ENCODE results near the gene KRTAP4-1.
"Not testable (repeated sequence)": the region's sequence is repeated elsewhere in the genome, so short reads cannot be mapped to it uniquely, and the experiment has no call there.

The KRTAP4-1 gene

DNA sequence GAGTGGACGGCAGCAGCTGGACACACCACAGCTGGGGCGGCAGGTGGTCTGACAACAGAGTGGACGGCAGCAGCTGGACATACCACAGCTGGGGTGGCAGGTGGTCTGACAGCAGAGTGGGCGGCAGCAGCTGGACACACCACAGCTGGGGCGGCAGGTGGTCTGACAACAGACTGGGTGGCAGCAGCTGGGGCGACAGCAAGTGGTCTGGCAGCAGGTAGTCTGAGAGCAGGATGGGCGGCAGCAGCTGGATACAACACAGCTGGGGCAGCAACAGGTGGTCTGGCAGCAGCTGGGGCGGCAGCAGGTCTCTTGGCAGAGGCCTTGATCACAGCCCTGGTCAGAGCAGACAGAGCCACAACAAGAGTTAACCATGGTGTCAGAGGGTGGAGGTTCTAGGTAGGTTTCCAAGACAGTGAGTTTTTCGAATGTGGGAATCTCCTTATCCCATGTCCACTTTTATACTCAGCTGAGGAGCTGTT lies at the start of gene KRTAP4-1:
TSS of gene KRTAP4-1 (minus strand) at position 432 of the 482 bp plus-strand sequence. CDS start at position 375, 57 bp downstream.
- DNase-seq = no peak

DNA sequence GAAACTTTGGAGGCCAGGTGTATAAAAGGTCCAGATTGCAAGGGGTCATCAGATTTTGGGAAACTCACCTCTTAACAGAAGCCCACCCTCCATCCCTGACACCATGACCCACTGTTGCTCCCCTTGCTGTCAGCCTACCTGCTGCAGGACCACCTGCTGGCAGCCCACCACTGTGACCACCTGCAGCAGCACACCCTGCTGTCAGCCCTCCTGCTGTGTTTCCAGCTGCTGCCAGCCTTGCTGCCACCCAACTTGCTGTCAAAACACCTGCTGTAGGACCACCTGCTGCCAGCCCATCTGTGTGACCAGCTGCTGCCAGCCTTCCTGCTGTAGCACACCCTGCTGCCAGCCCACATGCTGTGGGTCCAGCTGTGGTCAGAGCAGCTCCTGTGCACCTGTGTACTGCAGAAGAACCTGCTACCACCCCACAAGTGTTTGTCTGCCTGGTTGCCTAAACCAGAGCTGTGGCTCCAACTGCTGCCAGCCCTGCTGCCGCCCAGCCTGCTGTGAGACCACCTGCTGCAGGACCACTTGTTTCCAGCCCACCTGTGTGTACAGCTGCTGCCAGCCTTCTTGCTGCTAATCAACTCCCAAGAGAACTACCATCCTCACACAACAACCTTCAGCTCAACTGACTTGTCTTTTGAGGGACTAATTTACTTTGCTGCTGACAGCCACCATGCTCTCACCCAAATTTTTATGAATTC lies 47.8 kb upstream of the KRTAP4-1 start, which contains the start of gene KRTAP9-3:
TSS of gene KRTAP9-3 (plus strand) at position 51 of the 707 bp plus-strand sequence. CDS start at position 104, 53 bp downstream.
- not testable (repeated sequence) for DNase-seq

DNA sequence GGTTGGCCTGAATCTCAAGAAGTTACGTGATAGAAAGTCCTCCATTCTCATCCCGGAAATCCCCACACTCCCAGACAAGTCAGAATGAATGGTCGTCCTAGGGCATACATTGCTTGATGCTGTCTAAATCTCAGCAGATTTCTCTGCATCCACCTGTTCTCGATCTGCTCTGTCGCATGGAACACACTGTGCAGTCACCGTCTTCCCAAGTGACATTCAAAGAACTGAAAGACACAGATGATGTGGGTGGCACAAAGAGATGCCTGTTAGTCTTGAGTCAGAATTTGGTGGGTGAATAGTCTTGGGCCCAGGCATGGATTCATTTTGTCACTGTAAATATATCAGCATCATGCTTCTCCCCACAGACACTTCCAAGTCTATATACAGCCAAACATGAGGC lies 47.0 kb upstream of the KRTAP4-1 start:
- DNase-seq = no peak

DNA sequence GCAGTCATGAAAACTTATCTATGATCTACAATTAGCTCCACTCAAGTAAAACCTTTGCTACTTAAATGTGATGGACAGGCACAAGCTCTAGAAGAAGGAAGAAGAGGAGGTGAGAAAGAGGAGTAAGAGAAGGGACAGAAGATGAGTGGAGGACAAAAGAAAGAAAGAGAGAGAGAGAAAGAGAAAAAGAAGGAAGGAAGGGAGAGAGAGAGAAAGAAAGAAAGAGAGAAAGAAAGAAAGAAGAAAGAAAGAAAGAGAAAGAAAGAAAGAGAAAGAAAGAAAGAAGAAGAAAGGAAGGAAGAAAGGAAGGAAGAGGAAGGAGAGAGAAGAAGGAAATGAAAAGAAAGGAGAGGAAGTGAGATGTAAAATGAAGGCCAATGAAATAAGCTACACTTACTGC lies 45.4 kb upstream of the KRTAP4-1 start:
- DNase-seq = no peak

DNA sequence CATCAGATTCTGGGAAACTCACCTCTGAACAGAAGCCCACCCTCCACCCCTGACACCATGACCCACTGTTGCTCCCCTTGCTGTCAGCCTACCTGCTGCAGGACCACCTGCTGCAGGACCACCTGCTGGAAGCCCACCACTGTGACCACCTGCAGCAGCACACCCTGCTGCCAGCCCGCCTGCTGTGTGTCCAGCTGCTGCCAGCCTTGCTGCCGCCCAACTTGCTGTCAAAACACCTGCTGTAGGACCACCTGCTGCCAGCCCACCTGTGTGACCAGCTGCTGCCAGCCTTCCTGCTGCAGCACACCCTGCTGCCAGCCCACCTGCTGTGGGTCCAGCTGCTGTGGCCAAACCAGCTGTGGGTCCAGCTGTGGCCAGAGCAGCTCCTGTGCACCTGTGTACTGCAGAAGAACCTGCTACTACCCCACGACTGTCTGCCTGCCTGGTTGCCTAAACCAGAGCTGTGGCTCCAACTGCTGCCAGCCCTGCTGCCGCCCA lies 41.9 kb upstream of the KRTAP4-1 start, which contains the start of gene KRTAP9-2:
TSS of gene KRTAP9-2 (plus strand) at position 51 of the 498 bp plus-strand sequence. CDS start at position 58, 7 bp downstream.
- DNase-seq = not testable (repeated sequence)

DNA sequence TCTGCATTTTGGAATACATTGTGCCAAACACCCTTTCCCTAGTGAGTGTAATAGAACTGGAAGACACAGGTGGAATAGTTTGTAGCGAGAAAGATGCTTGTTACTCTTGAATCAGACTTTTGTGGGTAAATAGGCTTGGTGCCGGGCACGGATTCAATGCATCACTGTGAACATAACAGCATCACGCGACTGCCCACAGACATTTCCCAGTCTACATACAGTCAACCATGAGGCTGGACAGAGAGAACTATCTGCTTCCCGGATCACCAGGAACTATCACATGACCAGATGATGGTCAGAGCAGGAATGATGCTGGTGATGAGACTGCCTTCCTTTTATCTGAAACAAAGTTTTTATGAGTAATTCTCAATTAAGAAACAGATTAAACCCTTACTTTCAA lies 41.3 kb upstream of the KRTAP4-1 start:
- DNase-seq = no peak

DNA sequence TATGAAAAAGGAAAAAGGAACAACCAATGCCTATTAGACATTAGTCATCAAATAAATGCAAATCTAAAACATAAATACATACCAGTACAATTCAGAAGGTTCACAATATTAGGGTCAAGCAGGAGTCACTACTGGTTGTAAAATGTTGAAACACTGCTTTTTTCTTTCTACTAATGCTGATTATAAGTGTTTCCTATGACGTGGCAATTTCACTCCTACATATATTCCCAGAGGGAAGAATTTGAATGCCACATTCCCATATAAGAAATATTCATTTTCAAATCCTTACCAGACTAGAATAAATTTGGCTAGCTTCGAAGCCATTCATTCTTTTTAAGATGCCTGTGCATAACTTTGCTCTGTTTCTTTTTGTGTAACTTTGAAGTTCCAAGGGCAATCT lies 39.1 kb upstream of the KRTAP4-1 start:
- DNase-seq = no peak

DNA sequence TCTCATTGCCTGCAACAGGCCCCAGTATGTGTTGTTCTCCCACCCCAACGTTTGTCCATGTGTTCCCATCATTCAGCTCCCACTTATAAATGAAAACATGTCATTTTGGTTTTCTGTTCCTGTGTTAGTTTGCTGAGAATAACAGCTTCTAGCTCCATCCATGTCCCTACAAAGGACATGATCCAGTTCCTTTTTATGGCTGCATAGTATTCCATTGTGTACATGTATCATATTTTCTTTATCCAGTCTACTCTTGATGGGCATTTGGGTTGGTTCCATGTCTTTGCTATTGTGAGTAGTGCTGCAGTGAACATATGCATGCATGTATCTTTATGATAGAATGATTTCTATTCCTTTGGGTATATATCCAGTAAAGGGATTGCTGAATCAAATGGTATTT lies 31.0 kb upstream of the KRTAP4-1 start:
- DNase-seq = no peak

DNA sequence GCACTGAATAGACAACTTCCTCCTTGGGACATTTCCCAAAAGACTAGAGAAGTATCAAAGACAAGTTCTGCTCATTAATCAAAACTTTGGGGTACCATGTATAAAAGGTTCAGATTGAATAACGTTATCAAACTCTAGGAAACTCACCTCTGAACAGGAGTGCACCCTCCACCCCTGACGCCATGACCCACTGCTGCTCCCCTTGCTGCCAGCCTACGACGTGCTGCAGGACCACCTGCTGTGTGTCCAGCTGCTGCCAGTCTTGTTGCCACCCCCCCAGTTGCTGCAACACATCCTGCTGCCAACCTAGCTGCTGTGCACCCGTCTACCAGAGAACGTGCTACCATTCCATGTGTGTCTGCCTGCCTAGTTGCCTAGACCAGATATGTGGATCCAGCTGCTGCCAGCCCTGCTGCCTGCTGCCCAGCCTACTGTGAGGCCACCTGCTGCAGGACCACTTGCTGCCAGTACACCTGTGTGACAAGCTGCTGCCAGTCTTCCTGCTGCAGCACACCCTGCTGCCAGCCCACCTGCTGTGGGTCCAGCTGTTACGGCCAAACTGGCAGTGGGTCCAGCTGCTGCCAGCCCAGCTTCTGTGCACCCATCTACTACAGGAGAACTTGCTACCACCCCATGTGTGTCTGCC lies 27.9 kb upstream of the KRTAP4-1 start:
- no peak for DNase-seq

DNA sequence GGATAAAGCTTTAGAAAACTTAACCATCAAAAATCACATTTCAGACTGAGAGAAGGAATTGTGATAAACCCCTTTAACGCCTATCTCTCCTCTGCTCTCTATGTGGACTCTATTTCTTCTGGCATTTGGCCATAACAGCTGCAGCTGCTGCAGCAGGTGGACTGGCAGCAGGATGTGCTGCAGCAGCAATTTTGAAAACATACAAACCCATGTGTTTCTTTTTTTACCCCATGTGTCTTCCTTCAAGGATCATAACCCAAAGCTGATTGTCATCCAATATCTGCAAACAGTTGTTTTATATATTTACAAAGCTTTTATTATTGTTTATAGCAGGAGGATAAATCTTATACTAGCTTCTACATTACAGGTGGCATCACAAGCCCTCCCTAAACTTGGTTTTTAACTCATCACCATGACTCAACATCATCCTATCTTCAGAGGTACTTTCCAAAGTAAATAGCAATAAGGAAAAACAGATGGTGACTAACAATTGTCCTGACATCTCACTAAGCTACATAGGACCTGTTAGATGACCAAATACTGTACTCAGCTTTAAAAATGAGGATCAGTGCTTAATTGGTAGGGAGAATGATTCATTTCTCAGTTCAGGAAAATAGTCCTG lies 27.2 kb upstream of the KRTAP4-1 start:
- peak; percentile 50 for DNase-seq

DNA sequence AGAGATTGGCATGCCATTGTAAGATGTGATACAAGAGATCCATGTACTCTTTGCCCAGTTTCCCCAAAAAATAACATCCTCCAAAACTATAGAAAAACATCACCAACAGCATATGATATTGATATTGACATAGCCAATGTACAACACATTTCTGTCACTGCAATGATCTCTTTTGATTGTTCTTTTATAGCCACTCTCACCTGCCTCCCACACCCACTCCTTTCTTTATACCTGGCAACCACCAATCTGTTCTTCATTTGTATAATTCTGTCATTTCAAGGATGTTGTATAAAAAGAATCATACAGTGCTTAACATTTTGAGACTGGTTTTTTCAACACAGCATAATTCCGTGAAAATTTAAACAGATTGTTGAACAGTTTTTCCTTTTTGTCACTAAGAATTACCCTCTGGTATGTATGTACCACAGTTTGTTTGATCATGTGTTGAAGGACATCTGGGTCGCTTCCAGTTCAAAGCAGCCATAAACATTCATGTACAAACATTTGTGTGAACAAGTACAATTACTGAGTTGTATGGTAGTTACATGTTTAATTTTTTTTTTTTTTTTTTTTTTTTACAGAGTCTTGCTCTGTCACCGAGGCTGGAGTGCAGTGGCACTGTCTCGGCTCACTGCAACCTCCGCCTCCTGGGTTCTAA lies 14.8 kb upstream of the KRTAP4-1 start:
- DNase-seq = no peak

DNA sequence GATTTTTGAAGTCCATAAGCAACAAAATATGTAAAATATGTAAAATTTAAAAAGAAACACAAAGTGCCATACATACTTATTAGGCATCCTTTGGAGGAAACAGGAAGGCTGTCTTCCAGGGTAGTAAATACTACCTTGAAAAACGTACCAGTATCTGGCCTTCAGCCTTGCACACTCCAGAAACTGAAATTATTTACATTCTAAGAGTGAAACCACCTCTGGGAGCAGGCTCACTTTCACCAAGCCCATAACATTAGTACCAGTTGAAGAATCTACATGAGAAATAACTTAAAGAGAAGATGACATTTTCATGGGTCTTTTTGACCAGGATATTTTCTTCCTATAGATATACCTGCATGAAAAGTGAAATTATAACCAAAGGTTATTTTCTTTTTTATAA lies 11.4 kb upstream of the KRTAP4-1 start:
- no peak for DNase-seq

DNA sequence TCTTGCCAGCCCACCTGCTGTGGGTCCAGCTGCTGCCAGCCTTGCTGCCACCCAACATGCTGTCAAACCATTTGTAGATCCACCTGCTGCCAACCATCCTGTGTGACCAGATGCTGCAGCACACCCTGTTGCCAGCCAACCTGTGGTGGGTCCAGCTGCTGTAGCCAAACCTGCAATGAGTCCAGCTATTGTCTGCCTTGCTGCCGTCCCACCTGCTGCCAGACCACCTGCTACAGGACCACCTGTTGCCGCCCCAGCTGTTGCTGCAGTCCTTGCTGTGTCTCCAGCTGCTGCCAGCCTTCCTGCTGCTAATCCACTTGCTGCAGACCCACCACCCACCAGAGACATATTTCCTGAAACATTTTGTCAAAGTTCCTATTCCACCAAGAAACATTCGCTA lies 5.6 kb upstream of the KRTAP4-1 start:
- DNase-seq = no peak

DNA sequence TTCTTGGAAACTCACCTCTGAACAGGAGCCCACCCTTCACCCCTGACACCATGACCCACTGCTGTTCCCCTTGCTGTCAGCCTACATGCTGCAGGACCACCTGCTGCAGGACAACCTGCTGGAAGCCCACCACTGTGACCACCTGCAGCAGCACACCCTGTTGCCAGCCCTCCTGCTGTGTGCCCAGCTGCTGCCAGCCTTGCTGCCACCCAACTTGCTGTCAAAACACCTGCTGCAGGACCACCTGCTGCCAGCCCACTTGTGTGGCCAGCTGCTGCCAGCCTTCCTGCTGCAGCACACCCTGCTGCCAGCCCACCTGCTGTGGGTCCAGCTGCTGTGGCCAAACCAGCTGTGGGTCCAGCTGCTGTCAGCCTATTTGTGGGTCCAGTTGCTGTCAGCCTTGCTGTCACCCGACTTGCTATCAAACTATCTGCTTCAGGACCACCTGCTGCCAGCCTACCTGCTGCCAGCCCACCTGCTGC lies 5.2 kb upstream of the KRTAP4-1 start, which contains the start of gene KRTAP9-1:
TSS of gene KRTAP9-1 (plus strand) at position 51 of the 482 bp plus-strand sequence. CDS start at position 51, 0 bp downstream.
- not testable (repeated sequence) for DNase-seq

DNA sequence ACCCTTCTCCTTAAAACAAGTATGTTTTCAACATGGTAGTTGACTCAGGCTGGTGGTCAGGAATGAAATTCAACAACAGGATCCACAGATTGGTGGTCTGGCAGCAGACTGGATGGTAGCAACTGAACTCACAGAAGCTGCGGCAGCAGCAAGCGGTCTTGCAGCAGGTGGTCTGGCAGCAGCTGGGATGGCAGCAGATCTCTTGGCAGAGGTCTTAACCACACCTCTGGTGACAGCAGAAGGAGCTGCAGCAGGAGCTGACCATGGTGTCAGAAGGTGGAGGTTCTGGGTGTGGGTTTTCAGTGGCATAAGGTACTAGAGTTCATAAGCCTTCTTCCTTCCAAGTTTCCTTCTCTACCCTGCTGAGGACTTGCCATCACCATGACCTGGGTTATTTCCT lies 2.2 kb upstream of the KRTAP4-1 start:
- no peak for DNase-seq

DNA sequence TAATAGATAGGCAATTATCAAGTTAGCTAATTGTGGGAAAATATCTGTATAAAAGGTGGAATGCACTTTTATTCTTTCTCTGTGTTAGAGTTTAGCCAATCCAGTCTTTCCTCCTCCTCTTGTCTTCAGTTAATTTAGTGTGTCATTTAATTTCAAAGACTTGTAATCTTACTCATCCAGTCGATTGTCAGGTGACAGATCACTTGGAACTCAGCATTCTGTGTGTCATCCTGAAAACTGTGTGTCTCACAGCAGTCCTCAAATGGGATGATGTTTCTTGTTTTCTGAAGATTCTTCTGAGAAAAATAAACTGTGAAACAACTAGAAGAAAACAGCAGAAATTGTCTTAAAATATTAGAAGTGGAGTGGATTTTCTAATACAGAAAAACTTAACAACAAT lies 290 bp upstream of the KRTAP4-1 start:
- no peak for DNase-seq

DNA sequence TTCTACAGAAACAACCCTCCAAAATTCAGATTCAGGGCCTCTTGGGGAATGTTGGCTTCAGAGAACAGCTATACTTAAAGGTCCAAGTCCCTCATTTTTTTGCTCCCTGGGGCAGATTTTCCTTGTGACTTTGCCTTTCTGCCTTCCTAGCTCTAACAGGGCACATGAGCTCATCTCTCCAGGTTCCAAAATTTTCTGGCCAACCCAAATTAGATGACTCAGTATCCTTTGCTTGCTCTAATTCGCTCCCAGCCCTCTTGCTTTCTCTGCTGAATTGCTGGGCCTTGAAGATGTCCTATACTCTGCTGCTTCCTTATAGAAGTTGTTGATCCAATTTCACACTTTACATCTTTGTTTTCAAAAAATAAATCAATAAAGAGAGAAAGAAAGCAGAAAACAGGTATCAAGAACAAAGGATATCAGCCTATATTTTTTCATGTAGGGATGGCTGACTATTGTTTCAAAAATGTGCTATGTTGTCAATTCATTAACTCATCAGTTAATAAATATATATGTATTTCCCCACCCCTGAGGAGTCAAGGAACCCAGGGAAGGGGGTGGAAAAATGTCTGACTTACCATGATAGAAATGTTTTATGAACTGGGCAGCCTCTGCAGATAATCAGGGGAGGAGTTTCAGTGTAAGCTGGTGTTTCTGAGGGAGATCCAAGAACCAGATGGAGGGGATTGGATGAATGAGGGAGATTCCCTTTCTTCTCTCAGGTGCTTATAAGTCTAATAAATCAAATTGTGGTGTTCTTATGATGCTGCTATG lies 5.7 kb downstream of the KRTAP4-1 start:
- DNase-seq = peak; percentile 64

DNA sequence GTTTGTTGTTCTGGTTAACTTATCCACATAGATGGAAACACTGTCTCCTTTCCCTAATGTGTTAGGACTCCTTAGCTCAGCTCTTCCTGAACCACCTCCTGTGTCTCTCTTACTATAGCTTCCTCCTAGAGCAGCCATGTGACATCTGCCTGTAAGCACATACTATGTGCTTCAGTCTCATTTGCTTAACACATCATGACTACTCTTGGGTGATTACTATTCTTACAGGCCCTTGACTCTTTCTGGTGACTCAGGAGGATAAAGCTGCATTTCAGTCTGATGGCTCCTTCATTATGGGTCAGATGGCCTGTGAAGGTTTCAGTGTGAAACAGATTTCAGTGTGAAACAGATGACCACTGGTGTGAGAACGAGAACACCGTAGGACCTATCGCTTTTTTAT lies 6.4 kb downstream of the KRTAP4-1 start:
- DNase-seq = peak; percentile 56

DNA sequence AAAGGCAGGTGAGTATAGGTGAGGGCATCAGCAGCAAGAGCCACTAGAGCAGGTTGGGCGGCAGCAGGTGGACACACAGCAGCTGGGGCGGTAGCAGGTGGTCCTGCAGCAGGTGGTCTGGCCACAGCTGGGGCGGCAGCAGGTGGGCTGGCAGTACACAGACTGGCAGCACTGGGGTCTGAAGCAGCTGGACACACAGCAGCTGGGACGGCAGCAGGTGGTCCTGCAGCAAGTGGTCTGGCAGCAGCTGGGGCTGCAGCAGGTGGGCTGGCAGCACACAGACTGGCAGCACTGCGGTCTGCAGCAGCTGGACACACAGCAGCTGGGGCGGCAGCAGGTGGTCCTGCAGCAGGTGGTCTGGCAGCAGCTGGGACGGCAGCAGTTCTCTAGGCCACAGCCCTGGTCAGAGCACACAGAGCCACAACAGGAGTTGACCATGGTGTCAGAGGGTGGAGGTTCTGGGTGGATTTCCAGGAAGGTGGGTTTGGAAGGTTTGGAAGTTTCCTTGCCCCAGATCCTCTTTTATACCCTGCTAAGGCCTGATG lies 6.9 kb downstream of the KRTAP4-1 start, which contains the start of gene KRTAP4-2:
TSS of gene KRTAP4-2 (minus strand) at position 495 of the 545 bp plus-strand sequence. CDS start at position 438, 57 bp downstream.
- no peak for DNase-seq

DNA sequence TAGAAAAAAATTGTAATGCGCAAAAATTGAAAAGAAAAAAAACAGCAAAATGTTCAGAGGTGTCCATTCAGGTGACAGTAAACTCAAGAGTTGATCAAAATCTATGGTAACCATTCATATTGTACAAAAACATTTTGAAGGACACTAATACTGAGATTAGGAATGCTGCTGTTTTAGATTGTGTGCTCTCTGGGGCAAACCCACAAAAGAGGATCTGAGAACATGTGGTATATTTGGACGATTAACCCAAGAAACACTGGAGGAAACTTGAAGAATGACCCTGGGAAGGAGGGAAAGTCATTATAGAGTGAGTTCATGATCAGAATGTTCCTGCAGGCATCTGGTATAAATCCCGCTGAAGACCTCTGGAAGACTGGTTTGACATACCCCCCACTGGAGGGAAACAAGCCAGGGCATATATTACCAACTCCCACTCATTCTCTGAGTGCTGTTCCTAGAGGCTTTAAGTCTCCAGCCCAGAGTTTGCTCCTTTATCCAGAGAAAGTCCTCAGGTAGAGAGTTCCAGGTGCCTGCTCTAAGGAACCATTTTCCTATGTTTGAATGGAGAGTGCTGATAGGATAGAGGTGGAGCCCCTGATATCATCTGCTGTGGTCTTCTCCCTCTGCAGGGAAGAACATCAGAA lies 7.8 kb downstream of the KRTAP4-1 start:
- DNase-seq = no peak

DNA sequence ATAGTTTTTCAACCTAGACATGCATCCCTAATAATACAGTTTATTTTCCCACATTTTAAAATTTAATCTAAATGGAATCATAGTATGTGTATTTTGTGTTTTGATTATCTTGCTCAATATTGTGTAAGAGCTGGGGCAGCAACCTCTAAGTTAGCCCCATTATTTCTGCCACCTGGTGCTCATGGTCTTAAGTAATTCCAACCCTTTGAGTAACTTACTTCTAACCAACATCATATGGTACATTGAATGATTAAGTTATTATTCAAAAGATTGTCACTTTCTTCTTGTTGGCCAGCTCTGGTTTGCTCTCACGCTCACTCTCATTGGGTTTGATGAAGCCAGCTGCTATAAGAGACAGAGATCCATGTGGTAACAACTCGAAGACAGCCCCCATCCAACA lies 12.8 kb downstream of the KRTAP4-1 start:
- peak; percentile 11 for DNase-seq

All from EL (cell line).